HCT116 (cell line): Measurements from ENCODE around the gene RNF112. TPM values are rescaled to one million over a fixed set of nuclear protein-coding genes. Genes with fewer than 3 reads are reported as not detected.

Source experiments
- ATAC-seq: fragments of 200-7000 bp; cut with Tn5 transposase; 2 replicates; pipeline ENCODE4 v1.9.1; 2020; ENCODE audit warnings: mild to moderate bottlenecking, moderate library complexity
- BruUV-seq: library from RNA; stranded (reverse); fragments of 400-500 nt; replicated peaks from 2 replicates; lab custom pipeline; 2021; lab: Mats Ljungman, UMichigan
- CTCF ChIA-PET: fragments of 300-600 bp; sonication (Branson Sonifier 250); formaldehyde crosslinking; loops from one replicate; lab custom pipeline; 2021; ENCODE audit warnings: antibody characterized with exemption; lab: Charles Lee
- POLR2A ChIA-PET: fragments of 300-600, 350-600 bp; sonication (Branson Sonifier 250); formaldehyde crosslinking; loops from one replicate; lab custom pipeline; 2021; ENCODE audit warnings: antibody characterized with exemption; lab: Charles Lee
- RAD21 ChIA-PET, 2 experiments: fragments of 300-600 bp; sonication (Branson Sonifier 250); formaldehyde crosslinking; loops; one replicate each; lab custom pipeline; 2023; ENCODE audit warnings: low total read pairs in 2 of 2; ENCODE audit not compliant: uncharacterized antibody in 2 of 2, unreplicated experiment in 2 of 2, low non-redundant PET in 1 of 2; lab: Charles Lee
- DNase-seq: peaks from one replicate; pipeline ENCODE4 v3.0.0-alpha.2; 2010; ENCODE audit warnings: low read depth, low spot score
- H2AFZ ChIP-seq: fragments of 200-600 bp; shearing (Covaris generic), sonication (generic); 2 replicates; pipeline ENCODE4 v1.6.1; 2017; ENCODE audit warnings: low read depth, mixed run types, mixed read lengths, antibody characterized with exemption, low read length; ENCODE audit not compliant: poor library complexity, severe bottlenecking
- H3K27ac ChIP-seq: 2 replicates; pipeline ENCODE4 v1.5.1; 2012; ENCODE audit warnings: low read depth, low read length
- H3K27me3 ChIP-seq: fragments of 200-600 bp; sonication (generic); 2 replicates; pipeline ENCODE4 v1.6.1; 2016; ENCODE audit warnings: mixed run types, low read length, mixed read lengths; ENCODE audit not compliant: insufficient read depth
- H3K36me3 ChIP-seq, 2 experiments: fragments of 200-500 bp in 1 of 2; fragments of 200-600 bp in 1 of 2; sonication (Bioruptor generic) in 1 of 2; sonication (generic) in 1 of 2; 2 replicates each; pipeline versions ENCODE4 v1.5.1 to v1.6.1; 2014 to 2016; ENCODE audit warnings: low read length in 2 of 2, inconsistent platforms in 1 of 2, mixed read lengths in 1 of 2, mixed run types in 1 of 2; ENCODE audit not compliant: insufficient read depth in 2 of 2, control insufficient read depth in 1 of 2
- H3K4me1 ChIP-seq, 2 experiments: fragments of 200-600 bp in 1 of 2; sonication (generic) in 1 of 2; 2 replicates each; pipeline versions ENCODE4 v1.5.1 to v1.6.1; 2012 to 2017; ENCODE audit warnings: low read length in 2 of 2, inconsistent platforms in 1 of 2, mild to moderate bottlenecking in 1 of 2, mixed read lengths in 1 of 2, mixed run types in 1 of 2, moderate library complexity in 1 of 2; ENCODE audit not compliant: insufficient read depth in 2 of 2, control insufficient read depth in 1 of 2
- H3K4me2 ChIP-seq: fragments of 200-600 bp; sonication (generic); 2 replicates; pipeline ENCODE4 v1.6.1; 2017; ENCODE audit warnings: mixed run types, low read length, mixed read lengths
- H3K4me3 ChIP-seq, 2 experiments: fragments of 200-600 bp in 1 of 2; sonication (generic) in 1 of 2; replicated peaks in 1 of 2; 2 replicates each; pipeline ENCODE4 v1.5.1; 2011 to 2016; ENCODE audit warnings: low read length in 2 of 2, control low read depth in 1 of 2, low read depth in 1 of 2, mild to moderate bottlenecking in 1 of 2, mixed read lengths in 1 of 2, mixed run types in 1 of 2
- H3K79me2 ChIP-seq: fragments of 200-600 bp; sonication (generic); 2 replicates; pipeline ENCODE4 v1.6.1; 2017; ENCODE audit warnings: mild to moderate bottlenecking, mixed run types, low read length, moderate library complexity, mixed read lengths; ENCODE audit not compliant: insufficient read depth
- H3K9ac ChIP-seq: fragments of 200-600 bp; sonication (generic); 2 replicates; pipeline ENCODE4 v1.6.1; 2016; ENCODE audit warnings: low read length, mixed read lengths
- H3K9me2 ChIP-seq: fragments of 200-600 bp; sonication (generic), shearing (Covaris generic); 2 replicates; pipeline ENCODE4 v1.6.1; 2017; ENCODE audit warnings: mixed run types, mild to moderate bottlenecking, moderate library complexity; ENCODE audit not compliant: insufficient read depth
- H3K9me3 ChIP-seq, 2 experiments: fragments of 200-500 bp in 1 of 2; fragments of 200-600 bp in 1 of 2; sonication (Bioruptor generic) in 1 of 2; sonication (generic) in 1 of 2; 2 replicates each; pipeline ENCODE4 v1.6.1; 2014 to 2017; ENCODE audit warnings: low read length in 2 of 2, mixed read lengths in 2 of 2, inconsistent platforms in 1 of 2, low read depth in 1 of 2, mild to moderate bottlenecking in 1 of 2, mixed run types in 1 of 2, moderate library complexity in 1 of 2; ENCODE audit not compliant: control insufficient read depth in 1 of 2, insufficient read depth in 1 of 2
- H4K20me1 ChIP-seq: fragments of 200-600 bp; sonication (generic), shearing (Covaris generic); 2 replicates; pipeline ENCODE4 v1.6.1; 2017; ENCODE audit warnings: mixed run types, mild to moderate bottlenecking, moderate library complexity; ENCODE audit not compliant: insufficient read depth
- CBX3 ChIP-seq: IDR thresholded peaks from 2 replicates; pipeline ENCODE4 v1.6.1; 2012; ENCODE audit warnings: low read depth
- CTCF ChIP-seq, 3 experiments: fragments of 200-600 bp in 1 of 3; sonication (generic) in 1 of 3; IDR thresholded peaks in 2 of 3; conservative IDR thresholded peaks in 1 of 3; 2 replicates each; pipeline ENCODE4 v1.5.1; 2012 to 2017; ENCODE audit warnings: low read depth in 2 of 3, low read length in 2 of 3, antibody characterized with exemption in 1 of 3, borderline replicate concordance in 1 of 3, control low read depth in 1 of 3, mild to moderate bottlenecking in 1 of 3, mixed read lengths in 1 of 3, mixed run types in 1 of 3, moderate library complexity in 1 of 3; ENCODE audit not compliant: insufficient read depth in 1 of 3
- EGR1 ChIP-seq: IDR thresholded peaks from 2 replicates; pipeline ENCODE4 v1.6.1; 2012; ENCODE audit warnings: low read depth
- ELF1 ChIP-seq: IDR thresholded peaks from 2 replicates; pipeline ENCODE4 v1.6.1; 2012; ENCODE audit warnings: low read depth, borderline replicate concordance
- EZH2 ChIP-seq: fragments of 200-600 bp; sonication (generic); IDR thresholded peaks from 2 replicates; pipeline ENCODE4 v1.6.1; 2017; ENCODE audit warnings: antibody characterized with exemption, mixed run types
- EZH2phosphoT487 ChIP-seq: fragments of 200-600 bp; IDR thresholded peaks from 2 replicates; pipeline ENCODE4 v1.6.1; 2018; ENCODE audit warnings: antibody characterized with exemption, borderline replicate concordance
- FOSL1 ChIP-seq: IDR thresholded peaks from 2 replicates; pipeline ENCODE4 v1.6.1; 2012; ENCODE audit warnings: low read depth
- POLR2A ChIP-seq: IDR thresholded peaks from 2 replicates; pipeline ENCODE4 v1.7.0; 2011; ENCODE audit warnings: borderline replicate concordance; ENCODE audit not compliant: insufficient read depth, insufficient read length; ENCODE audit errors: extremely low read depth
- POLR2AphosphoS5 ChIP-seq: IDR thresholded peaks from 2 replicates; pipeline ENCODE4 v1.6.1; 2011; ENCODE audit warnings: mild to moderate bottlenecking, low read depth, low read length, moderate library complexity
- RAD21 ChIP-seq: IDR thresholded peaks from 2 replicates; pipeline ENCODE4 v1.6.1; 2012; ENCODE audit warnings: low read depth, mild to moderate bottlenecking
- SIN3A ChIP-seq: IDR thresholded peaks from 2 replicates; pipeline ENCODE4 v1.6.1; 2012; ENCODE audit warnings: low read depth
- SP1 ChIP-seq: IDR thresholded peaks from 2 replicates; pipeline ENCODE4 v1.6.1; 2012; ENCODE audit warnings: low read depth
- SRF ChIP-seq: IDR thresholded peaks from 2 replicates; pipeline ENCODE4 v1.6.1; 2012; ENCODE audit warnings: low read depth
- TCF7L2 ChIP-seq: IDR thresholded peaks from 2 replicates; pipeline ENCODE4 v1.7.0; 2011; ENCODE audit warnings: borderline replicate concordance, inconsistent platforms; ENCODE audit not compliant: insufficient read depth, insufficient read length; ENCODE audit errors: extremely low read depth
- YY1 ChIP-seq: IDR thresholded peaks from 2 replicates; pipeline ENCODE4 v1.6.1; 2011; ENCODE audit warnings: low read length, low read depth, moderate library complexity, mild to moderate bottlenecking; ENCODE audit not compliant: insufficient replicate concordance; ENCODE audit errors: extremely low read depth
- ZFX ChIP-seq: fragments of 450-650 bp; IDR thresholded peaks from 2 replicates; pipeline ENCODE4 v1.6.1; 2017
- ZNF274 ChIP-seq: fragments of 200-500 bp; sonication (Bioruptor generic); IDR thresholded peaks from 2 replicates; pipeline ENCODE4 v1.6.1; 2014; ENCODE audit warnings: mild to moderate bottlenecking, low read depth, low read length, inconsistent platforms
- intact Hi-C: fragments of 100-400 bp; cut with micrococcal nuclease; formaldehyde crosslinking; loops from 2 replicates; pipeline ENCODE4 v1.10.0; 2022
- total RNA-seq: library from RNA; stranded (reverse); gene quantifications from one replicate; pipeline ENCODE4 v1.2.1, GENCODE V29; 2021; ENCODE audit not compliant: unreplicated experiment
- TF ChIP-seq, protein P1 (sequence below): IDR thresholded peaks from 2 replicates; pipeline ENCODE4 v1.6.1; 2011; ENCODE audit warnings: mild to moderate bottlenecking, low read length, moderate library complexity; ENCODE audit not compliant: insufficient replicate concordance; ENCODE audit errors: extremely low read depth
- TF ChIP-seq, protein P2 (sequence below): IDR thresholded peaks from 2 replicates; pipeline ENCODE4 v1.6.1; 2012

RNF112 gene
- total RNA-seq, 1 experiment from 2014 or later: 0.98 TPM

GRCh38 chr17:19426631-19427030 is 15.6 kb downstream of the RNF112 start:
- Histone ChIP-seq H3K9me3 (no peaks in the 10 kb centered on the region), H3K36me3 (no peaks in the 10 kb centered on the region), H3K79me2 (no peaks in the 10 kb centered on the region), H3K27ac (no peak overlapping the region), H3K4me3 (no peak overlapping the region), H4K20me1 (no peaks in the 10 kb centered on the region), H3K9ac (no peak overlapping the region)
- ChIA-PET RAD21 (no interaction called here), CTCF (no interaction called here)
- no TSS peak for BruUV-seq
- TF ChIP-seq POLR2A: no peak
- TF ChIP-seq FOSL1: no peak
- no peak for TF ChIP-seq SIN3A
- no peak for TF ChIP-seq ZFX
- no peak for TF ChIP-seq EZH2
- TF ChIP-seq, protein P1, sequence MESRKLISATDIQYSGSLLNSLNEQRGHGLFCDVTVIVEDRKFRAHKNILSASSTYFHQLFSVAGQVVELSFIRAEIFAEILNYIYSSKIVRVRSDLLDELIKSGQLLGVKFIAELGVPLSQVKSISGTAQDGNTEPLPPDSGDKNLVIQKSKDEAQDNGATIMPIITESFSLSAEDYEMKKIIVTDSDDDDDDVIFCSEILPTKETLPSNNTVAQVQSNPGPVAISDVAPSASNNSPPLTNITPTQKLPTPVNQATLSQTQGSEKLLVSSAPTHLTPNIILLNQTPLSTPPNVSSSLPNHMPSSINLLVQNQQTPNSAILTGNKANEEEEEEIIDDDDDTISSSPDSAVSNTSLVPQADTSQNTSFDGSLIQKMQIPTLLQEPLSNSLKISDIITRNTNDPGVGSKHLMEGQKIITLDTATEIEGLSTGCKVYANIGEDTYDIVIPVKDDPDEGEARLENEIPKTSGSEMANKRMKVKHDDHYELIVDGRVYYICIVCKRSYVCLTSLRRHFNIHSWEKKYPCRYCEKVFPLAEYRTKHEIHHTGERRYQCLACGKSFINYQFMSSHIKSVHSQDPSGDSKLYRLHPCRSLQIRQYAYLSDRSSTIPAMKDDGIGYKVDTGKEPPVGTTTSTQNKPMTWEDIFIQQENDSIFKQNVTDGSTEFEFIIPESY: no peak
- TF ChIP-seq, all 23 proteins: peak for 0
- ATAC-seq (no peak), DNase-seq (no peak)
- Histone ChIP-seq H2AFZ (no peak overlapping the region), H3K9me2 (no peaks in the 10 kb centered on the region), H3K4me2 (no peak overlapping the region), H3K4me1 (no peaks in the 10 kb centered on the region), H3K27me3 (no peaks in the 10 kb centered on the region)
- POLR2A ChIA-PET: no interaction called here
- intact Hi-C loops: no loop called here

- Histone ChIP-seq H3K9me2 (no peaks in the 10 kb centered on the region), H3K36me3 (no peaks in the 10 kb centered on the region), H2AFZ (no peak overlapping the region), H3K4me3 (no peak overlapping the region), H3K4me2 (no peak overlapping the region), H4K20me1 (no peaks in the 10 kb centered on the region), H3K4me1 (no peaks in the 10 kb centered on the region), H3K9me3 (no peaks in the 10 kb centered on the region), H3K9ac (no peak overlapping the region), H3K79me2 (no peaks in the 10 kb centered on the region), H3K27me3 (no peaks in the 10 kb centered on the region), H3K27ac (no peak overlapping the region)
- no peak for DNase-seq
- ChIA-PET RAD21 (no interaction called here), CTCF (no interaction called here), POLR2A (no interaction called here)
- BruUV-seq: no TSS peak
- no peak for TF ChIP-seq ZNF274
- TF ChIP-seq CTCF (IDR thresholded peaks at IDR 0.05 in 2 of 3, conservative IDR thresholded peaks at IDR 0.05 in 1 of 3; ENCODE audit: borderline replicate concordance in 1 of 3, insufficient read depth in 1 of 3, low read depth in 2 of 3, low read length in 2 of 3): no peak
- no peak for TF ChIP-seq ELF1
- TF ChIP-seq YY1: no peak
- no peak for TF ChIP-seq EZH2phosphoT487
- no peak for TF ChIP-seq RAD21
- TF ChIP-seq FOSL1: no peak
- TF ChIP-seq POLR2AphosphoS5: no peak
- TF ChIP-seq CBX3: no peak
- no peak for TF ChIP-seq SP1
- TF ChIP-seq POLR2A: no peak
- no peak for TF ChIP-seq SRF
- TF ChIP-seq TCF7L2: no peak
- no peak for TF ChIP-seq EGR1
- TF ChIP-seq, protein P2, sequence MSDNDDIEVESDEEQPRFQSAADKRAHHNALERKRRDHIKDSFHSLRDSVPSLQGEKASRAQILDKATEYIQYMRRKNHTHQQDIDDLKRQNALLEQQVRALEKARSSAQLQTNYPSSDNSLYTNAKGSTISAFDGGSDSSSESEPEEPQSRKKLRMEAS: no peak
- no peak for ATAC-seq
- intact Hi-C loops: no loop called here
These were observed 20.7 kb downstream of the RNF112 start for GRCh38 chr17:19431691-19432090.
